ENCODE results near the gene MTMR1.

MTMR1 gene

DNA sequence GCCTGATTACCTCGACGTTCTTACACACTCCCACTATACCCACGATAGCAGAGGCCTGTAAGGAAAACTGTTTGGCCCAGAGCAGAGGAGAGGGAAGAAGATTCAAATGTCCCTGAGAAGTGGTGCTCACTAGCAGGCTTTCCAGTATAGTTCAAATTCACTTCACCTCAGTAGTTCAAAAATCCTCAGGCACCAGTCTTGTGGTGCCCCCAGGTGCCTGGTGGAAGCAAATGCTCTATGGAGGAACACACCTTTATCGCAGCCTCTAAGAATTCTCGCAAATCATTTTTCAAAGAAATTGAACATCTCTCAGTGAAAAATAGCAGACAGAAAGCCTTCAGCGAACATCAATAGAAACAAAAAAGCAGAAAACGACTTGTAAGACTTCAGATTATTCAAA lies 12.2 kb upstream of the MTMR1 start:
- H3K4me3 ChIP-seq (ENCODE audit: low read depth in 1 of 2, low read length in 2 of 2), result no peak overlapping the region
- no peaks in the 10 kb centered on the region for H3K36me3 ChIP-seq (ENCODE audit: control insufficient read depth in 1 of 2, insufficient read depth in 2 of 2, low read length in 2 of 2)
- H3K9me3 ChIP-seq (ENCODE audit: control insufficient read depth in 1 of 2, low read length in 2 of 2), result no peaks in the 10 kb centered on the region
- no peak overlapping the region for H3K27ac ChIP-seq (ENCODE audit: low read length)
- H3K4me1 ChIP-seq (ENCODE audit: control insufficient read depth in 1 of 2, insufficient read depth in 2 of 2, low read length in 2 of 2), result no peaks in the 10 kb centered on the region
- H3K27me3 ChIP-seq (ENCODE audit: low read depth, low read length), result no peaks in the 10 kb centered on the region

GRCh38 chrX:150683112-150683511 lies 10.1 kb upstream of the MTMR1 start:
- Histone ChIP-seq H3K9me3 (ENCODE audit: control insufficient read depth in 1 of 2, low read length in 2 of 2) (no peaks in the 10 kb centered on the region), H3K27ac (ENCODE audit: low read length) (no peak overlapping the region), H3K27me3 (ENCODE audit: low read depth, low read length) (no peaks in the 10 kb centered on the region), H3K4me3 (ENCODE audit: low read depth in 1 of 2, low read length in 2 of 2) (no peak overlapping the region), H3K4me1 (ENCODE audit: control insufficient read depth in 1 of 2, insufficient read depth in 2 of 2, low read length in 2 of 2) (no peaks in the 10 kb centered on the region), H3K36me3 (ENCODE audit: control insufficient read depth in 1 of 2, insufficient read depth in 2 of 2, low read length in 2 of 2) (no peaks in the 10 kb centered on the region)

DNA sequence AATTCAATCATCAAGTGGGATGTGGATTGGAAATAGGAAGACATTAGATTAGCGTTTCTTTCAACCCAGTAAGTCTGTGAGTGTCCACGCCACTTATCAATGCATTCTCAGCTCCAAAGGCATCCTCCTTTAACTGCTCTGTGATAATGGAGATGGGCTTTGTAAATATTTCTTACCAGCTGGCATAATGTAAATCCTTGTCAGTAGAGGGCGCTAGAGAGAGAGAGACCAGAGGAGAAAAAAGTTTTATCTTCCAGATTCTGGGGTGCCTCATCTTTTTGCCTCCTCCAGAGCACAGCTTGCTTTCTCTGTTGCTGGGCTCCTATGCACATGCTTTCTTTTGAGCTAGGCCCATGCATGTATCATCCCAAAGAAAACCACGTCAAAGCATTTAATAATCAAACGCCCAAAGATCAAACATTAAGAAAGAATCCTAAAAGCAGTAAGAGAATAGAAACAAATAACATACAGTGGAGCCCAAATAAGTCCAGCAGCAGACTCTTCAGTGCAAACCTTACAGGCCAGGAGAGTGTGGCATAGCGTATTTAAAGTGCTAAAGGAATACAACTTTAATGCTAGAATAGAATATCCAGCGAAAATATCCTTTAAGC lies 9.6 kb upstream of the MTMR1 start:
- Histone ChIP-seq H3K36me3 (ENCODE audit: control insufficient read depth in 1 of 2, insufficient read depth in 2 of 2, low read length in 2 of 2) (no peaks in the 10 kb centered on the region), H3K4me3 (ENCODE audit: low read depth in 1 of 2, low read length in 2 of 2) (no peak overlapping the region), H3K27me3 (ENCODE audit: low read depth, low read length) (no peaks in the 10 kb centered on the region), H3K9me3 (ENCODE audit: control insufficient read depth in 1 of 2, low read length in 2 of 2) (no peaks in the 10 kb centered on the region), H3K27ac (ENCODE audit: low read length) (no peak overlapping the region), H3K4me1 (ENCODE audit: control insufficient read depth in 1 of 2, insufficient read depth in 2 of 2, low read length in 2 of 2) (no peaks in the 10 kb centered on the region)

DNA sequence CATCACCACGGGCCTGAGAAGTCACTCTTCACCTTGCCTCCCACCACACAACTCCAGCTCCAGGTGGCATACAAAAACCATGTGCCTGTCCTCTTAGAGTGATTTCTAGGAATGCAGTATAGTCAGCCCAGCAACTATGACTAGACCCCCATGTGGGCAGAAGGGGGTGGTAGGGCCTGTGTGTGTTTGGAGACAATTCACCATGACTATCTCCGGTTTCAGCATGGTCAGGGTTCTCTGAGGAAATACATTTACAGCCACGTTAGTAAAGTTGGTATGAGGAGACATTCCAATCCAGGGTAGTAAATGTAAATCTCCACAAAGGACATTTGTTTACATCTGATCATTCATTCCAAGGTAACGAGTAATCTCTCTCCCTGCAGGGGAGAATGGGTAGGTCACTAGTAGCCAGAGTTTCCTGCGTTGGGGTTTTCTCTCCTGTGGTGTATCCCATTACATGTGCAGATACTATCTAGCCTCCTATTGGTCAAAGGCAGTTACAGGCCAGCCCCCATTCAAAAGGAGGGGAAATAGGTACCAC lies 4.2 kb upstream of the MTMR1 start:
- H3K9me3 ChIP-seq (ENCODE audit: control insufficient read depth in 1 of 2, low read length in 2 of 2), result no peaks in the 10 kb centered on the region
- H3K36me3 ChIP-seq (ENCODE audit: control insufficient read depth in 1 of 2, insufficient read depth in 2 of 2, low read length in 2 of 2), result no peaks in the 10 kb centered on the region
- no peak overlapping the region for H3K4me3 ChIP-seq (ENCODE audit: low read depth in 1 of 2, low read length in 2 of 2)
- no peaks in the 10 kb centered on the region for H3K27me3 ChIP-seq (ENCODE audit: low read depth, low read length)
- H3K4me1 ChIP-seq (ENCODE audit: control insufficient read depth in 1 of 2, insufficient read depth in 2 of 2, low read length in 2 of 2), result no peaks in the 10 kb centered on the region
- H3K27ac ChIP-seq (ENCODE audit: low read length), result no peak overlapping the region

- no peaks in the 10 kb centered on the region for H3K9me3 ChIP-seq (ENCODE audit: control insufficient read depth in 1 of 2, low read length in 2 of 2)
- no peaks in the 10 kb centered on the region for H3K4me1 ChIP-seq (ENCODE audit: control insufficient read depth in 1 of 2, insufficient read depth in 2 of 2, low read length in 2 of 2)
- H3K36me3 ChIP-seq (ENCODE audit: control insufficient read depth in 1 of 2, insufficient read depth in 2 of 2, low read length in 2 of 2), result no peaks in the 10 kb centered on the region
- no peak overlapping the region for H3K27ac ChIP-seq (ENCODE audit: low read length)
- H3K4me3 ChIP-seq (ENCODE audit: low read depth in 1 of 2, low read length in 2 of 2), result no peak overlapping the region
- no peaks in the 10 kb centered on the region for H3K27me3 ChIP-seq (ENCODE audit: low read depth, low read length)
Observed at GRCh38 chrX:150690126-150690525, 3.1 kb upstream of the MTMR1 start.

DNA sequence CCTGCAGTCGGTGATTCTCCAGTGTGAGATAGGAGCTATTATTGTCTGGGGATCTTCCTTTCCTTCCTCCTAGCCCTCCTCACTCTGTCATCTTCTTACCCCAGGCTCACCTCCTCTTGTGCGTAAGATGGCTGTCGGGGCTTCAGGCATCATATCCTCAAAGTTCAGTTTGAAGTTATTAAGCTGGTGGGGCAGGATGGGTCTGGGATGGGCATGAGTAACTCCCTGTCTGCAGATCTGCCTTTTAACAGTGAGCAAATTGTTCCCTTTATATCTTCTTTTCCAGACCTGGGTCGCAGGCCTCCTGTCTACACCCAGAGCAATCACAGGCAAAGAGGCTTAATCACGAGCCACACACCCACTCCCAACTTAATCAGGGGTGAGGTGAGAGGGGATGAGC lies 900 bp upstream of the MTMR1 start:
- H3K27ac ChIP-seq (ENCODE audit: low read length), result peak overlapping the region; percentile 51
- no peaks in the 10 kb centered on the region for H3K4me1 ChIP-seq (ENCODE audit: control insufficient read depth in 1 of 2, insufficient read depth in 2 of 2, low read length in 2 of 2)

GRCh38 chrX:150693725-150694574 lies 754 bp downstream of the MTMR1 start:
- Histone ChIP-seq H3K36me3 (ENCODE audit: control insufficient read depth in 1 of 2, insufficient read depth in 2 of 2, low read length in 2 of 2) (no peaks in the 10 kb centered on the region), H3K27ac (ENCODE audit: low read length) (peak overlapping the region; percentile 79), H3K27me3 (ENCODE audit: low read depth, low read length) (no peaks in the 10 kb centered on the region), H3K9me3 (ENCODE audit: control insufficient read depth in 1 of 2, low read length in 2 of 2) (no peaks in the 10 kb centered on the region), H3K4me1 (ENCODE audit: control insufficient read depth in 1 of 2, insufficient read depth in 2 of 2, low read length in 2 of 2) (no peaks in the 10 kb centered on the region), H3K4me3 (ENCODE audit: low read depth in 1 of 2, low read length in 2 of 2) (peak overlapping the region; percentile 66 to 69)

More for the DNA sequence above, 900 bp upstream of the MTMR1 start:
- Histone ChIP-seq H3K36me3 (ENCODE audit: control insufficient read depth in 1 of 2, insufficient read depth in 2 of 2, low read length in 2 of 2) (no peaks in the 10 kb centered on the region), H3K9me3 (ENCODE audit: control insufficient read depth in 1 of 2, low read length in 2 of 2) (no peaks in the 10 kb centered on the region), H3K4me3 (ENCODE audit: low read depth in 1 of 2, low read length in 2 of 2) (peak overlapping the region; percentile 53 to 56), H3K27me3 (ENCODE audit: low read depth, low read length) (no peaks in the 10 kb centered on the region)

DNA sequence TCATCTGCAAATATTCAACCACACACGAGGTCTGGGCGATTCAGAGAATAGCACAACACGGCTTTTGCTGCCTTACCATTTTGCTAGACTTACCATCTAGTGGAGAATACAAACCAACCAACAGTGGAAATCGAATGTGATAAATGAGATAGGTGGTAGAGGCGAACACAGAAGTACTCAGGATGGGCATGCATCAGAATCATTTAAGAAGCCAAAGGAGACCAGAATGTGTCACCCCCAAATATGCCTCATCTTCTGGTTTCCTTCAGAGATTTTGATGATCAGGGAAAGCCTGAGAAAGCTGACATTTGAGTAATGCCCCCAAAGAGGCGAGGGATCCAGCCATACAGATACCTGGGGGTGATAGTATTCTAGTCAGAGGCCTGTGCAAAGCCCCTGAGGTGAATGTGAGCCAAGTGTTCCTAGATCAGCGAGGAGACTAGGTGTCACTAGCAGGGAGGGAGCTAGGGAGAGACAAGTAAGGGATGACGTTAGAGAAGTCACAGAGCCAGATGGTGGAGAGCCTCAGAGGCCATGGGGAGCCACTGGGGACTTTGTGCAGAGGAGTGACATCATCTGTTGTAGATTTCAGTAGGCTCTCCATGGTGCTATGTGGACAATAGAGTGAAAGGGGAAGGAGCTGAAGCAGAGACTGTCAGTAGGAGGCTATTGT lies 1.7 kb downstream of the MTMR1 start:
- Histone ChIP-seq H3K4me1 (ENCODE audit: control insufficient read depth in 1 of 2, insufficient read depth in 2 of 2, low read length in 2 of 2) (no peaks in the 10 kb centered on the region), H3K27ac (ENCODE audit: low read length) (peak overlapping the region; percentile 79), H3K9me3 (ENCODE audit: control insufficient read depth in 1 of 2, low read length in 2 of 2) (no peaks in the 10 kb centered on the region), H3K4me3 (ENCODE audit: low read depth in 1 of 2, low read length in 2 of 2) (no peak overlapping the region), H3K36me3 (ENCODE audit: control insufficient read depth in 1 of 2, insufficient read depth in 2 of 2, low read length in 2 of 2) (no peaks in the 10 kb centered on the region), H3K27me3 (ENCODE audit: low read depth, low read length) (no peaks in the 10 kb centered on the region)

DNA sequence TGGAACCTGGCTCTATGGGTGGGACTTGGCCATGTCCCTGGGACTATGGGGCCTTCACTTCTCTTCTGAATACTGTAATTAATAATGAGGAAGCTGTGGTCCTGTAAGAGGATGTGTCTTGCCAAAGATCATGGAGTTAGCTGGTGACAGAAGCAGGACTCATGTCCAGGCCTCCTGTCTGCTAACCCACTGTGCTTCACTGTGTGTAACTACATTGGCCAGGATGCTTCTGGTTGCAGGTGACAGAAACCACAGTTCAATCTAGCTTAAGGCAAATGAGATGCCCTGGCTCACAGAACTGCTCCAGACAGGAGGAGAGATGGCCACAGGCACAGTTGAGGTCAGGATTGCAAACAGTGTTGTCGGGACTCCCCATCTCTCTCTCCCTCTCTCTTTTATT lies 3.1 kb downstream of the MTMR1 start:
- H3K27ac ChIP-seq (ENCODE audit: low read length), result no peak overlapping the region
- no peaks in the 10 kb centered on the region for H3K27me3 ChIP-seq (ENCODE audit: low read depth, low read length)
- no peaks in the 10 kb centered on the region for H3K36me3 ChIP-seq (ENCODE audit: control insufficient read depth in 1 of 2, insufficient read depth in 2 of 2, low read length in 2 of 2)
- no peaks in the 10 kb centered on the region for H3K9me3 ChIP-seq (ENCODE audit: control insufficient read depth in 1 of 2, low read length in 2 of 2)
- no peaks in the 10 kb centered on the region for H3K4me1 ChIP-seq (ENCODE audit: control insufficient read depth in 1 of 2, insufficient read depth in 2 of 2, low read length in 2 of 2)
- H3K4me3 ChIP-seq (ENCODE audit: low read depth in 1 of 2, low read length in 2 of 2), result no peak overlapping the region

DNA sequence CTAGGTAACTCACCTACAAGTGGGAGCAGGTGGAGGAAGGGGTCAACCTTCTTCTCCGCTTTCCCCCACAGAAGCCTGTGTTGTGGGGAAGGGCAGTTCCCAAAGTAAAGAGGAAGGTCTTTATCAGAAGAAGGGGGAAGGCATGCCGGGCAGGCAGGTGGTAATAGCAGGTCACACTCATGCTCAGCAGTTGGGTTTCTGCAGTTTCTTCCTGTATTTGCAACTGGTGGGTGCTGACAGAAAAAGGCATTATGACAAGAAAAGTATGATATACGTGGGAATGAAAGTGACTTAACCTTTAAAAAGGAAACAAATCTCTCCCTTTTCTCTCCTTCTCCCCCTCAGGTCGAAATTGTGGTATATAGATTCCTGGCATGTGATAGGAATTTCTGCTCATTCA lies 3.7 kb downstream of the MTMR1 start:
- no peak overlapping the region for H3K27ac ChIP-seq (ENCODE audit: low read length)
- no peaks in the 10 kb centered on the region for H3K4me1 ChIP-seq (ENCODE audit: control insufficient read depth in 1 of 2, insufficient read depth in 2 of 2, low read length in 2 of 2)
- H3K4me3 ChIP-seq (ENCODE audit: low read depth in 1 of 2, low read length in 2 of 2), result no peak overlapping the region
- H3K36me3 ChIP-seq (ENCODE audit: control insufficient read depth in 1 of 2, insufficient read depth in 2 of 2, low read length in 2 of 2), result no peaks in the 10 kb centered on the region
- H3K27me3 ChIP-seq (ENCODE audit: low read depth, low read length), result no peaks in the 10 kb centered on the region
- H3K9me3 ChIP-seq (ENCODE audit: control insufficient read depth in 1 of 2, low read length in 2 of 2), result no peaks in the 10 kb centered on the region

GRCh38 chrX:150697641-150698040 lies 4.4 kb downstream of the MTMR1 start:
- Histone ChIP-seq H3K4me3 (ENCODE audit: low read depth in 1 of 2, low read length in 2 of 2) (no peak overlapping the region), H3K36me3 (ENCODE audit: control insufficient read depth in 1 of 2, insufficient read depth in 2 of 2, low read length in 2 of 2) (no peaks in the 10 kb centered on the region), H3K9me3 (ENCODE audit: control insufficient read depth in 1 of 2, low read length in 2 of 2) (no peaks in the 10 kb centered on the region), H3K4me1 (ENCODE audit: control insufficient read depth in 1 of 2, insufficient read depth in 2 of 2, low read length in 2 of 2) (no peaks in the 10 kb centered on the region), H3K27ac (ENCODE audit: low read length) (no peak overlapping the region), H3K27me3 (ENCODE audit: low read depth, low read length) (no peaks in the 10 kb centered on the region)
